Progenitor cell of endocrine pancreas (in vitro differentiated cells): ENCODE data around the gene GANAB. TPM values are rescaled to one million over a fixed set of nuclear protein-coding genes. Genes with fewer than 3 reads are reported as not detected.

Experiments
- DNase-seq: peaks from one replicate; pipeline ENCODE4 v3.0.0; 2021; ENCODE audit warnings: low spot score; ENCODE audit not compliant: unreplicated experiment
- H3K27ac Mint-ChIP-seq: 2 replicates; pipeline ENCODE4 v1.8.0; 2021; ENCODE audit warnings: mild to moderate bottlenecking, moderate library complexity, mixed read lengths
- H3K27me3 Mint-ChIP-seq: 2 replicates; pipeline ENCODE4 v1.8.0; 2021; ENCODE audit warnings: mixed read lengths
- H3K36me3 Mint-ChIP-seq: 2 replicates; pipeline ENCODE4 v1.8.0; 2022; ENCODE audit warnings: mixed read lengths; ENCODE audit not compliant: insufficient read depth
- H3K4me1 Mint-ChIP-seq: 2 replicates; pipeline ENCODE4 v1.8.0; 2021; ENCODE audit warnings: low read depth, mixed read lengths
- H3K4me3 Mint-ChIP-seq: 2 replicates; pipeline ENCODE4 v1.8.0; 2021; ENCODE audit warnings: low read depth, mild to moderate bottlenecking, moderate library complexity, mixed read lengths
- H3K9me3 Mint-ChIP-seq: 2 replicates; pipeline ENCODE4 v1.8.0; 2021; ENCODE audit warnings: low read depth, mixed read lengths
- total RNA-seq: library from RNA; stranded (reverse); gene quantifications from 2 replicates; pipeline ENCODE4 v1.2.1, GENCODE V29; 2021
- TF ChIP-seq, protein P1 (sequence below): fragments of 200-600 bp; sonication (generic); IDR thresholded peaks from one replicate; pipeline ENCODE4 v1.5.0; 2021; ENCODE audit warnings: antibody characterized with exemption, mild to moderate bottlenecking; ENCODE audit not compliant: unreplicated experiment

The GANAB gene
- total RNA-seq, 1 donor from 2014 or later = 361 TPM

DNA sequence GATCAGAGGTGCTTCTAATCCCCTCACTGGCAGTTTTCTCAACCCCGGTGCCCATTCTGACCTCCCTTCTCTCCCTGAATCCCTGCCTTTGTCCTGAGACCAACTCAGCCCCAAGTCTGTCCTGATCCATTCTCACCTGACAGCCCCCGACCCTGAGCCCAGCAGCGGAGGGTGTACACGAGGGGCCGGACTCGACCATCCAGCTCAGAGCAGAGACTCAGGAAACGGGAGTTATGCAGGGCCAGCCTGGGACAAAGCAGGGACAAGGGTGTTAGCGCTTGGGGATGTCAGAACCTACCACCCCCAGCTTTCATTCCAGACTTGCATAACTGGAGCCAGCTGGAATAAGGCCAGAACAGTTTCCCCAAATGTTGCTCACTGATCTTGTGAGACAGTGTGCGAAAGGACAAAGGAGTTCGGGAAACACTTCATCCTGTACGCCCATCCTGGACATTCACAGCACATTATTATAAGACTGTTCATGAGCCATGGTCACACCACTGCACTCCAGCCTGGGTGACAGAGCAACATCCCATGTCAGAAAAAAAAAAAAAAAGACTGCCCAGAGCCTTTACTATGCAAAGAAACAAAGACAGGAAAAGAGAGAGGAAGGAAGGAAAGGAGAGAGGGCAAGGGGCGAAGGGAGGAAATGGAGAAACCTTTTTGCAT, 69.2 kb downstream of the GANAB start:
- Mint-ChIP-seq H3K36me3 (peaks cover 18% of the 10 kb centered on the region), H3K4me1 (peaks cover 23% of the 10 kb centered on the region), H3K27ac (no peak overlapping the region), H3K4me3 (no peak overlapping the region), H3K9me3 (no peaks in the 10 kb centered on the region), H3K27me3 (no peaks in the 10 kb centered on the region)
- DNase-seq = no peak
- TF ChIP-seq, protein P1, sequence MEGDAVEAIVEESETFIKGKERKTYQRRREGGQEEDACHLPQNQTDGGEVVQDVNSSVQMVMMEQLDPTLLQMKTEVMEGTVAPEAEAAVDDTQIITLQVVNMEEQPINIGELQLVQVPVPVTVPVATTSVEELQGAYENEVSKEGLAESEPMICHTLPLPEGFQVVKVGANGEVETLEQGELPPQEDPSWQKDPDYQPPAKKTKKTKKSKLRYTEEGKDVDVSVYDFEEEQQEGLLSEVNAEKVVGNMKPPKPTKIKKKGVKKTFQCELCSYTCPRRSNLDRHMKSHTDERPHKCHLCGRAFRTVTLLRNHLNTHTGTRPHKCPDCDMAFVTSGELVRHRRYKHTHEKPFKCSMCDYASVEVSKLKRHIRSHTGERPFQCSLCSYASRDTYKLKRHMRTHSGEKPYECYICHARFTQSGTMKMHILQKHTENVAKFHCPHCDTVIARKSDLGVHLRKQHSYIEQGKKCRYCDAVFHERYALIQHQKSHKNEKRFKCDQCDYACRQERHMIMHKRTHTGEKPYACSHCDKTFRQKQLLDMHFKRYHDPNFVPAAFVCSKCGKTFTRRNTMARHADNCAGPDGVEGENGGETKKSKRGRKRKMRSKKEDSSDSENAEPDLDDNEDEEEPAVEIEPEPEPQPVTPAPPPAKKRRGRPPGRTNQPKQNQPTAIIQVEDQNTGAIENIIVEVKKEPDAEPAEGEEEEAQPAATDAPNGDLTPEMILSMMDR = no peak

DNA sequence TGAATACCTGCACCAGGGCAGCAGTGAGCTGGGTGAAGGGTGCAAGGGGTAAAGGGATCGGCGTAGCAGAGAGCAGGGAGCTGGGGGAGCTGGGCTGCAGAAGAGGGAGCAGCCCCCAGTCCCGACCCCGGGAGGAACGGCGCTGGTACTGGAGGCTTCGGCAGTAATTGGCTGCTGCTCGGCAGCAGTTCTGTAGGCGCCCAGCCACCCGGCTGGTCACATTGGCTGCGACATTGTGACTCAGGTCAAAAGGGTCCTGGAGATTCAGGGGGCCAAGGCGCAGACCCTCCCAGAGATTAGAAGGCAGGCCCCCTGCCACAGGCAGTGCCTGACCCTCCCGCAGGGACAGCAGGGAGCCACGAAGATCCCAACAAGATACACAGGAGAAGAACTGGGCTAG, 70.6 kb downstream of the GANAB start:
- DNase-seq = no peak
- Mint-ChIP-seq H3K9me3 (no peaks in the 10 kb centered on the region), H3K36me3 (peaks cover 23% of the 10 kb centered on the region), H3K27ac (peak overlapping the region; percentile 83), H3K4me1 (peaks cover 32% of the 10 kb centered on the region), H3K4me3 (peak overlapping the region; percentile 52), H3K27me3 (no peaks in the 10 kb centered on the region)
- TF ChIP-seq, protein P1 = no peak

DNA sequence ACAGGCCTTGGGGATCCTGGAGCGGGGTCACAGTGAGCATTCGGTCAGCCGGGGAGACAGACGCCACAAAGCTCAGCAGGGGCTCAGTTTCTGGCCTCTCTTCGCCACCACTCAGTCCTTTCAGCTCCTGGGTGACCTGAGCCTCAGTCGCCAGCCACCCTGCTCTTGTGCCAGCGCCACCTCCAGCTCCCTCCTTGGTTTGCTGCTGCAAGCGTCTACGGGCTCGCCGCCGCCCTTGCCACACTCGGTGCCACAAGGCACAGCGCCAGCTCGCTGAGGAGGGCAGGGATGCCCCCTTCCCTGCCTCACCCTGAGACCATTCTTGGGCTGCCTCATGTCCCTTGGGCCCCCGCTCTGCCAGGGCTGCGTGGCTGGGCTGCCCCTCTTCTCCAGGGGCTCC, 71.3 kb downstream of the GANAB start:
- H3K36me3 Mint-ChIP-seq = peaks cover 26% of the 10 kb centered on the region

More for the DNA sequence above, 71.3 kb downstream of the GANAB start:
- no peaks in the 10 kb centered on the region for H3K27me3 Mint-ChIP-seq
- peaks cover 33% of the 10 kb centered on the region for H3K4me1 Mint-ChIP-seq
- H3K27ac Mint-ChIP-seq = peak overlapping the region; percentile 99
- TF ChIP-seq, protein P1 = no peak
- peak overlapping the region; percentile 99 for H3K4me3 Mint-ChIP-seq
- no peak for DNase-seq
- H3K9me3 Mint-ChIP-seq = no peaks in the 10 kb centered on the region

Other genes with a start within 250 kb of the GANAB start
- 1.9 and 3.1 TPM in 2 replicates for gene SCGB1A1, start 227.6 kb downstream of the GANAB start, total RNA-seq
- 27.2 and 39.8 TPM in 2 replicates for gene AHNAK, start 99.8 kb downstream of the GANAB start, total RNA-seq
- gene EEF1G, start 72.7 kb downstream of the GANAB start, total RNA-seq = 1,931 and 1,938 TPM in 2 replicates
- gene TUT1, start 55.1 kb downstream of the GANAB start, total RNA-seq = 23.1 and 26.0 TPM in 2 replicates
- 134 and 140 TPM in 2 replicates for gene MTA2, start 44.7 kb downstream of the GANAB start, total RNA-seq
- 42.7 and 47.0 TPM in 2 replicates for gene EML3, start 33.8 kb downstream of the GANAB start, total RNA-seq
- 0.62 and 0.86 TPM in 2 replicates for gene ROM1, start 33.4 kb downstream of the GANAB start, total RNA-seq
- gene B3GAT3, start 24.6 kb downstream of the GANAB start, total RNA-seq = 43.4 and 48.9 TPM in 2 replicates
- 23.6 and 24.7 TPM in 2 replicates for gene INTS5, start 6.7 kb upstream of the GANAB start, total RNA-seq
- 71.7 and 73.5 TPM in 2 replicates for gene C11orf98, start 18.6 kb upstream of the GANAB start, total RNA-seq
- gene CSKMT, start 18.7 kb upstream of the GANAB start, total RNA-seq = 12.2 and 18.0 TPM in 2 replicates
- 7.0 and 7.6 TPM in 2 replicates for gene UQCC3, start 25.1 kb upstream of the GANAB start, total RNA-seq
- gene LBHD1, start 25.7 kb upstream of the GANAB start, total RNA-seq = 9.3 and 9.4 TPM in 2 replicates
- gene UBXN1, start 32.5 kb upstream of the GANAB start, total RNA-seq = 99.8 and 102 TPM in 2 replicates
- 0.65 and 0.89 TPM in 2 replicates for gene LRRN4CL, start 42.9 kb upstream of the GANAB start, total RNA-seq
- gene BSCL2, start 60.8 kb upstream of the GANAB start, total RNA-seq = 84.9 and 85.8 TPM in 2 replicates
- gene GNG3, start 61.1 kb upstream of the GANAB start, total RNA-seq = 1.8 and 2.0 TPM in 2 replicates
- 61.0 and 63.9 TPM in 2 replicates for gene HNRNPUL2, start 80.8 kb upstream of the GANAB start, total RNA-seq
- gene TTC9C, start 81.9 kb upstream of the GANAB start, total RNA-seq = 35.5 and 40.8 TPM in 2 replicates
- gene ZBTB3, start 107.5 kb upstream of the GANAB start, total RNA-seq = 13.4 and 17.3 TPM in 2 replicates
- 93.8 and 101 TPM in 2 replicates for gene POLR2G, start 115.0 kb upstream of the GANAB start, total RNA-seq
- 52.3 and 56.3 TPM in 2 replicates for gene TAF6L, start 124.8 kb upstream of the GANAB start, total RNA-seq
- gene TMEM179B, start 140.8 kb upstream of the GANAB start, total RNA-seq = 38.4 and 40.8 TPM in 2 replicates
- 18.6 and 19.8 TPM in 2 replicates for gene TMEM223, start 145.4 kb upstream of the GANAB start, total RNA-seq
- 120 and 130 TPM in 2 replicates for gene NXF1, start 158.8 kb upstream of the GANAB start, total RNA-seq
- 39.3 and 45.3 TPM in 2 replicates for gene STX5, start 185.4 kb upstream of the GANAB start, total RNA-seq
- gene TEX54, start 186.2 kb upstream of the GANAB start, total RNA-seq = not detected in 2 replicates
- 55.8 and 60.3 TPM in 2 replicates for gene WDR74, start 193.0 kb upstream of the GANAB start, total RNA-seq
- gene SLC3A2, start 234.3 kb upstream of the GANAB start, total RNA-seq = 140 and 180 TPM in 2 replicates